HepG2 (cell line): ENCODE data around the gene FUBP3. TPM values are rescaled to one million over a fixed set of nuclear protein-coding genes. Genes with fewer than 3 reads are reported as not detected.

ENCODE experiments used
- ATAC-seq: fragments of 200-7000 bp; cut with Tn5 transposase; 3 replicates; pipeline ENCODE4 v1.9.1; 2020; ENCODE audit warnings: mild to moderate bottlenecking, moderate library complexity
- BruUV-seq: library from RNA; stranded (reverse); fragments of 400-500 nt; replicated peaks from 2 replicates; lab custom pipeline; 2021; lab: Mats Ljungman, UMichigan
- CTCF ChIA-PET: fragments of 300-600 bp; formaldehyde crosslinking; extraction: SDS; loops from one replicate; lab custom pipeline; 2021; ENCODE audit warnings: low total read pairs, inconsistent platforms, low intra/inter-chr PET ratio; lab: Yijun Ruan, JAX
- POLR2A ChIA-PET: fragments of 350-600 bp; sonication (Branson Sonifier 250); formaldehyde crosslinking; loops from one replicate; lab custom pipeline; 2020; ENCODE audit warnings: antibody characterized with exemption, inconsistent platforms; lab: Yijun Ruan, JAX
- DNase-seq: peaks from one replicate; pipeline ENCODE4 v3.0.0-alpha.2; 2015; ENCODE audit warnings: low spot score
- FAIRE-seq: peaks from 3 replicates; lab custom pipeline; 2011; peaks lifted over from hg19 to GRCh38; lab: Jason Lieb, UNC
- H2AFZ ChIP-seq: one replicate; pipeline ENCODE4 v1.6.1; 2011; ENCODE audit warnings: low read length, inconsistent platforms
- H3K27ac ChIP-seq: fragments of 300-600 bp; 3 replicates; pipeline ENCODE4 v1.8.0; 2011; ENCODE audit warnings: mixed run types, mild to moderate bottlenecking, mixed read lengths, low read length, inconsistent platforms; ENCODE audit not compliant: insufficient read depth; ENCODE audit errors: extremely low read length
- H3K27me3 ChIP-seq, 2 experiments: fragments of 200-600 bp in 1 of 2; 2 replicates in 1 of 2; 3 replicates in 1 of 2; pipeline versions ENCODE4 v1.6.0 to v1.8.0; 2011; ENCODE audit warnings: low read length in 2 of 2, mild to moderate bottlenecking in 2 of 2, moderate library complexity in 2 of 2, inconsistent platforms in 1 of 2; ENCODE audit not compliant: insufficient read depth in 2 of 2, control insufficient read depth in 1 of 2
- H3K36me3 ChIP-seq, 2 experiments: fragments of 200-600 bp in 1 of 2; replicated peaks in 1 of 2; 2 replicates in 1 of 2; 3 replicates in 1 of 2; pipeline versions ENCODE4 v1.5.1 to v1.8.0; 2011; ENCODE audit warnings: low read length in 2 of 2, inconsistent platforms in 1 of 2; ENCODE audit not compliant: insufficient read depth in 2 of 2, control insufficient read depth in 1 of 2
- H3K4me1 ChIP-seq: 2 replicates; pipeline ENCODE4 v1.5.1; 2012; ENCODE audit warnings: low read length, inconsistent platforms; ENCODE audit not compliant: insufficient read depth
- H3K4me2 ChIP-seq: 2 replicates; pipeline ENCODE4 v1.6.0; 2011; ENCODE audit warnings: low read depth, low read length, inconsistent platforms
- H3K4me3 ChIP-seq, 3 experiments: fragments of 200-600 bp in 1 of 3; sonication (generic), shearing (Covaris generic) in 1 of 3; replicated peaks in 1 of 3; 2 replicates each; pipeline ENCODE4 v1.5.1; 2011 to 2016; ENCODE audit warnings: low read length in 3 of 3, inconsistent platforms in 2 of 3, low read depth in 2 of 3, mild to moderate bottlenecking in 2 of 3, control low read depth in 1 of 3, mixed read lengths in 1 of 3; ENCODE audit not compliant: insufficient read depth in 1 of 3
- H3K79me2 ChIP-seq: one replicate; pipeline ENCODE4 v1.6.1; 2011; ENCODE audit warnings: low read length, inconsistent platforms; ENCODE audit not compliant: insufficient read depth
- H3K9ac ChIP-seq: 2 replicates; pipeline ENCODE4 v1.6.0; 2011; ENCODE audit warnings: mild to moderate bottlenecking, low read depth, low read length, inconsistent platforms; ENCODE audit not compliant: insufficient read depth
- H3K9me3 ChIP-seq: 2 replicates; pipeline ENCODE4 v1.5.1; 2012; ENCODE audit warnings: mild to moderate bottlenecking, low read length
- H4K20me1 ChIP-seq: 2 replicates; pipeline ENCODE4 v1.6.0; 2011; ENCODE audit warnings: inconsistent platforms, mild to moderate bottlenecking, low read length, moderate library complexity; ENCODE audit not compliant: insufficient read depth
- DRAP1 ChIP-seq: IDR thresholded peaks from 2 replicates; pipeline ENCODE4 v1.6.1; 2016; ENCODE audit warnings: missing genetic modification reagents, missing compliant biosample characterization
- PHF21A ChIP-seq: sonication (generic); formaldehyde crosslinking; IDR thresholded peaks from 2 replicates; pipeline ENCODE4 v1.5.0; 2020; ENCODE audit warnings: mild to moderate bottlenecking, missing genetic modification reagents
- USF2 ChIP-seq, 2 experiments: sonication (generic) in 1 of 2; formaldehyde crosslinking in 1 of 2; IDR thresholded peaks; 2 replicates each; pipeline versions ENCODE4 v1.5.1 to v1.6.1; 2011 to 2020; ENCODE audit warnings: borderline replicate concordance in 1 of 2, low read depth in 1 of 2, low read length in 1 of 2, mild to moderate bottlenecking in 1 of 2, missing genetic modification reagents in 1 of 2, moderate library complexity in 1 of 2
- ZNF224 ChIP-seq: sonication (generic); formaldehyde crosslinking; IDR thresholded peaks from 2 replicates; pipeline ENCODE4 v1.5.0; 2020; ENCODE audit warnings: mild to moderate bottlenecking, missing genetic modification reagents
- ZNF431 ChIP-seq: sonication (generic); formaldehyde crosslinking; IDR thresholded peaks from 2 replicates; pipeline ENCODE4 v1.9.0; 2022; ENCODE audit warnings: missing genetic modification reagents, low read depth, mild to moderate bottlenecking, borderline replicate concordance
- ZNF674 ChIP-seq: sonication (generic); formaldehyde crosslinking; IDR thresholded peaks from 2 replicates; pipeline ENCODE4 v1.5.0; 2020; ENCODE audit warnings: low read depth, mild to moderate bottlenecking, missing genetic modification reagents
- ZNF687 ChIP-seq: sonication (generic); formaldehyde crosslinking; IDR thresholded peaks from 2 replicates; pipeline ENCODE4 v1.5.1; 2020; ENCODE audit warnings: mild to moderate bottlenecking, missing genetic modification reagents, moderate library complexity
- WGBS: methylation state at CpG from one replicate; pipeline ENCODE4 v1.1.6; 2017; ENCODE audit warnings: low lambda C conversion rate; 5-methylcytosine and 5-hydroxymethylcytosine counted together
- in situ Hi-C: cut with HindIII; loops from 2 replicates; pipeline ENCODE4 v1.10.0; 2017; ENCODE audit warnings: low pct_unique_long_range_greater_than_20kb; ENCODE audit not compliant: extremely low pct_ligation_motif_present
- intact Hi-C: fragments of 100-400 bp; cut with micrococcal nuclease; formaldehyde crosslinking; loops from one replicate; pipeline ENCODE4 v1.10.0; 2022; ENCODE audit not compliant: unreplicated experiment
- polyA plus RNA-seq, 8 experiments: library from polyadenylated mRNA; depleted of rRNA in 3 of 8; stranded (reverse) in 7 of 8; unstranded in 1 of 8; fragments of >200 nt; fragmentation: Illumina TruSeq in 4 of 8; extraction: Trizol in 4 of 8; gene quantifications; 2 replicates each; pipeline versions ENCODE4 v1.2.1 to v1.2.3, GENCODE V29; 2011 to 2016; ENCODE audit warnings: low read depth in 4 of 8, missing spikeins in 1 of 8, mixed read lengths in 1 of 8; ENCODE audit not compliant: insufficient read depth in 1 of 8
- total RNA-seq, 5 experiments: library from RNA; depleted of rRNA; stranded (reverse); fragments of >200 nt; fragmentation: Illumina TruSeq; extraction: Trizol; gene quantifications; 2 replicates each; pipeline ENCODE4 v1.2.3, GENCODE V29; 2016; ENCODE audit warnings: low read depth in 1 of 5
- TF ChIP-seq, protein P1 (sequence below): fragments of 450-650 bp; IDR thresholded peaks from 2 replicates; pipeline ENCODE4 v1.6.1; 2016

The FUBP3 gene
- total and polyA plus RNA-seq, 2 of the 13 experiments (the other 11 are each of a cell fraction or from before 2014, with no cell fraction given), result 28.7 to 40.0 TPM

GRCh38 chr9:130642926-130643325, 63.5 kb downstream of the FUBP3 start:
- H3K9ac ChIP-seq, result no peak overlapping the region
- H3K27me3 ChIP-seq, result no peaks in the 10 kb centered on the region
- no peaks in the 10 kb centered on the region for H3K4me1 ChIP-seq
- H3K4me2 ChIP-seq, result no peak overlapping the region
- 0% methylated on average over 3 of the region's 8 CpGs for WGBS
- CTCF ChIA-PET, result no interaction called here
- no peak for FAIRE-seq
- no TSS peak for BruUV-seq
- peak; percentile 21; the same call in 2 of the 3 replicates for ATAC-seq
- no peak for DNase-seq
- peaks cover 1 to 5% of the 10 kb centered on the region in 2 experiments; a peak in 1 of 5 replicates for H3K36me3 ChIP-seq
- H3K79me2 ChIP-seq, result no peaks in the 10 kb centered on the region
- no peak overlapping the region for H2AFZ ChIP-seq
- H3K4me3 ChIP-seq, result no peak overlapping the region
- intact Hi-C loops (no loop called here), in situ Hi-C loops (no loop called here)
- no peaks in the 10 kb centered on the region for H4K20me1 ChIP-seq
- TF ChIP-seq ZNF687 (CRISPR knock-in tag) (peak; percentile 31; the same call in 1 of the 2 replicates), DRAP1 (CRISPR knock-in tag) (no peak), ZNF674 (CRISPR knock-in tag) (no peak), PHF21A (CRISPR knock-in tag) (no peak), USF2 (IDR thresholded peaks at IDR 0.05; ENCODE audit: low read depth, low read length) (0 out of 2 replicates have a peak, but pooled peaks have one; percentile 9), USF2 (CRISPR knock-in tag; IDR thresholded peaks at IDR 0.05; ENCODE audit: borderline replicate concordance) (no peak), ZNF431 (CRISPR knock-in tag) (no peak), ZNF224 (CRISPR knock-in tag) (no peak)
- TF ChIP-seq, protein P1, sequence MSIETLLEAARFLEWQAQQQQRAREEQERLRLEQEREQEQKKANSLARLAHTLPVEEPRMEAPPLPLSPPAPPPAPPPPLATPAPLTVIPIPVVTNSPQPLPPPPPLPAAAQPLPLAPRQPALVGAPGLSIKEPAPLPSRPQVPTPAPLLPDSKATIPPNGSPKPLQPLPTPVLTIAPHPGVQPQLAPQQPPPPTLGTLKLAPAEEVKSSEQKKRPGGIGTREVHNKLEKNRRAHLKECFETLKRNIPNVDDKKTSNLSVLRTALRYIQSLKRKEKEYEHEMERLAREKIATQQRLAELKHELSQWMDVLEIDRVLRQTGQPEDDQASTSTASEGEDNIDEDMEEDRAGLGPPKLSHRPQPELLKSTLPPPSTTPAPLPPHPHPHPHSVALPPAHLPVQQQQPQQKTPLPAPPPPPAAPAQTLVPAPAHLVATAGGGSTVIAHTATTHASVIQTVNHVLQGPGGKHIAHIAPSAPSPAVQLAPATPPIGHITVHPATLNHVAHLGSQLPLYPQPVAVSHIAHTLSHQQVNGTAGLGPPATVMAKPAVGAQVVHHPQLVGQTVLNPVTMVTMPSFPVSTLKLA, result peak; percentile 66
- TF ChIP-seq, all 625 proteins: peak for 3
- Histone ChIP-seq H3K27ac (no peak overlapping the region), H3K9me3 (no peaks in the 10 kb centered on the region)
- POLR2A ChIA-PET, result no interaction called here
